ENCODE results near the gene UNC13A.

DNA sequence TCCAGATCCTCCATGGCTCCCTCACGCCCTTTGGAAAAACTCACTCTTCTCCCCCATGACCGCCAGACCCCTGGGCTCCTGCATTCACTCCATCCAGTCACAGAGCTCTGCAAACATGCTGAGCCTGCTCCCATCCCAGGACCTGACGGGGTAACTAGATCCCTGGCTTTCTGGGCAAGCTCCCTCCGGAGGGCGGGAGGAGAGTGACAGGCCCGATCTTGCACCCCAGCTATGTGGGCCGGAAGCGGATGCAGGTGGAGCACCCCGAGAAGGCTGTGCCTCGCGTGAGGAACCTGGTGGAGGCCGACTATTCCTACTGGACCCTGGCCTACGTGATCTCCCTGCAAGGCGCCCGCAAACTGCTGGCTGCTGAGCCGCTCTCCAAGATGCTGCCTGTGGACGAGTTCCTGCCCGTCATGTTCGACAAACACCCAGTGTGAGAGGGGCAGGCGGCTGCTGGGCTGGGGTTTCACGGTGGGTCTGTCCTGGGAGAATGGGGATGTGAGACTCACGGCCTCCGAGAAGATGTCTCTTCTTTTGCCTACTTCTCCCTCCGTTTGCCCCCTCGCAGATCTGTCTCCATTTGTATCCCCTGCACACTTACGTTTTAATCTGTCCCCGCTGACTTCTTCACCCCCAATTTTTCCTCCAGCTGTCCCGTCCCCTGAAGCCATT lies 107.5 kb downstream of the UNC13A start:
- TF ChIP-seq OSR1 (CRISPR knock-in tag; IDR thresholded peaks at IDR 0.05) (no peak), TCF4 (CRISPR knock-in tag; IDR thresholded peaks at IDR 0.05; ENCODE audit: borderline replicate concordance) (no peak), ARNTL (CRISPR knock-in tag; IDR thresholded peaks at IDR 0.05; ENCODE audit: borderline replicate concordance, low read depth) (no peak), ZFP3 (CRISPR knock-in tag; IDR thresholded peaks at IDR 0.05) (no peak), ESRRG (CRISPR knock-in tag; IDR thresholded peaks at IDR 0.05) (no peak), ZC3H10 (CRISPR knock-in tag; IDR thresholded peaks at IDR 0.05) (no peak), RARB (CRISPR knock-in tag; IDR thresholded peaks at IDR 0.05) (no peak), ZFP30 (CRISPR knock-in tag; IDR thresholded peaks at IDR 0.05) (no peak), ZNF70 (CRISPR knock-in tag; IDR thresholded peaks at IDR 0.05) (no peak)
- TF ChIP-seq, protein P1, sequence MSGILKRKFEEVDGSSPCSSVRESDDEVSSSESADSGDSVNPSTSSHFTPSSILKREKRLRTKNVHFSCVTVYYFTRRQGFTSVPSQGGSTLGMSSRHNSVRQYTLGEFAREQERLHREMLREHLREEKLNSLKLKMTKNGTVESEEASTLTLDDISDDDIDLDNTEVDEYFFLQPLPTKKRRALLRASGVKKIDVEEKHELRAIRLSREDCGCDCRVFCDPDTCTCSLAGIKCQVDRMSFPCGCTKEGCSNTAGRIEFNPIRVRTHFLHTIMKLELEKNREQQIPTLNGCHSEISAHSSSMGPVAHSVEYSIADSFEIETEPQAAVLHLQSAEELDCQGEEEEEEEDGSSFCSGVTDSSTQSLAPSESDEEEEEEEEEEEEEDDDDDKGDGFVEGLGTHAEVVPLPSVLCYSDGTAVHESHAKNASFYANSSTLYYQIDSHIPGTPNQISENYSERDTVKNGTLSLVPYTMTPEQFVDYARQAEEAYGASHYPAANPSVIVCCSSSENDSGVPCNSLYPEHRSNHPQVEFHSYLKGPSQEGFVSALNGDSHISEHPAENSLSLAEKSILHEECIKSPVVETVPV (CRISPR knock-in tag; IDR thresholded peaks at IDR 0.05) = no peak
- TF ChIP-seq, protein P2, sequence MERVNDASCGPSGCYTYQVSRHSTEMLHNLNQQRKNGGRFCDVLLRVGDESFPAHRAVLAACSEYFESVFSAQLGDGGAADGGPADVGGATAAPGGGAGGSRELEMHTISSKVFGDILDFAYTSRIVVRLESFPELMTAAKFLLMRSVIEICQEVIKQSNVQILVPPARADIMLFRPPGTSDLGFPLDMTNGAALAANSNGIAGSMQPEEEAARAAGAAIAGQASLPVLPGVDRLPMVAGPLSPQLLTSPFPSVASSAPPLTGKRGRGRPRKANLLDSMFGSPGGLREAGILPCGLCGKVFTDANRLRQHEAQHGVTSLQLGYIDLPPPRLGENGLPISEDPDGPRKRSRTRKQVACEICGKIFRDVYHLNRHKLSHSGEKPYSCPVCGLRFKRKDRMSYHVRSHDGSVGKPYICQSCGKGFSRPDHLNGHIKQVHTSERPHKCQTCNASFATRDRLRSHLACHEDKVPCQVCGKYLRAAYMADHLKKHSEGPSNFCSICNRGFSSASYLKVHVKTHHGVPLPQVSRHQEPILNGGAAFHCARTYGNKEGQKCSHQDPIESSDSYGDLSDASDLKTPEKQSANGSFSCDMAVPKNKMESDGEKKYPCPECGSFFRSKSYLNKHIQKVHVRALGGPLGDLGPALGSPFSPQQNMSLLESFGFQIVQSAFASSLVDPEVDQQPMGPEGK (CRISPR knock-in tag; IDR thresholded peaks at IDR 0.05; ENCODE audit: borderline replicate concordance) = no peak
- TF ChIP-seq, protein P3, sequence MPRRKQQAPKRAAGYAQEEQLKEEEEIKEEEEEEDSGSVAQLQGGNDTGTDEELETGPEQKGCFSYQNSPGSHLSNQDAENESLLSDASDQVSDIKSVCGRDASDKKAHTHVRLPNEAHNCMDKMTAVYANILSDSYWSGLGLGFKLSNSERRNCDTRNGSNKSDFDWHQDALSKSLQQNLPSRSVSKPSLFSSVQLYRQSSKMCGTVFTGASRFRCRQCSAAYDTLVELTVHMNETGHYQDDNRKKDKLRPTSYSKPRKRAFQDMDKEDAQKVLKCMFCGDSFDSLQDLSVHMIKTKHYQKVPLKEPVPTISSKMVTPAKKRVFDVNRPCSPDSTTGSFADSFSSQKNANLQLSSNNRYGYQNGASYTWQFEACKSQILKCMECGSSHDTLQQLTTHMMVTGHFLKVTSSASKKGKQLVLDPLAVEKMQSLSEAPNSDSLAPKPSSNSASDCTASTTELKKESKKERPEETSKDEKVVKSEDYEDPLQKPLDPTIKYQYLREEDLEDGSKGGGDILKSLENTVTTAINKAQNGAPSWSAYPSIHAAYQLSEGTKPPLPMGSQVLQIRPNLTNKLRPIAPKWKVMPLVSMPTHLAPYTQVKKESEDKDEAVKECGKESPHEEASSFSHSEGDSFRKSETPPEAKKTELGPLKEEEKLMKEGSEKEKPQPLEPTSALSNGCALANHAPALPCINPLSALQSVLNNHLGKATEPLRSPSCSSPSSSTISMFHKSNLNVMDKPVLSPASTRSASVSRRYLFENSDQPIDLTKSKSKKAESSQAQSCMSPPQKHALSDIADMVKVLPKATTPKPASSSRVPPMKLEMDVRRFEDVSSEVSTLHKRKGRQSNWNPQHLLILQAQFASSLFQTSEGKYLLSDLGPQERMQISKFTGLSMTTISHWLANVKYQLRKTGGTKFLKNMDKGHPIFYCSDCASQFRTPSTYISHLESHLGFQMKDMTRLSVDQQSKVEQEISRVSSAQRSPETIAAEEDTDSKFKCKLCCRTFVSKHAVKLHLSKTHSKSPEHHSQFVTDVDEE (CRISPR knock-in tag; IDR thresholded peaks at IDR 0.05) = no peak
- TF ChIP-seq, protein P4, sequence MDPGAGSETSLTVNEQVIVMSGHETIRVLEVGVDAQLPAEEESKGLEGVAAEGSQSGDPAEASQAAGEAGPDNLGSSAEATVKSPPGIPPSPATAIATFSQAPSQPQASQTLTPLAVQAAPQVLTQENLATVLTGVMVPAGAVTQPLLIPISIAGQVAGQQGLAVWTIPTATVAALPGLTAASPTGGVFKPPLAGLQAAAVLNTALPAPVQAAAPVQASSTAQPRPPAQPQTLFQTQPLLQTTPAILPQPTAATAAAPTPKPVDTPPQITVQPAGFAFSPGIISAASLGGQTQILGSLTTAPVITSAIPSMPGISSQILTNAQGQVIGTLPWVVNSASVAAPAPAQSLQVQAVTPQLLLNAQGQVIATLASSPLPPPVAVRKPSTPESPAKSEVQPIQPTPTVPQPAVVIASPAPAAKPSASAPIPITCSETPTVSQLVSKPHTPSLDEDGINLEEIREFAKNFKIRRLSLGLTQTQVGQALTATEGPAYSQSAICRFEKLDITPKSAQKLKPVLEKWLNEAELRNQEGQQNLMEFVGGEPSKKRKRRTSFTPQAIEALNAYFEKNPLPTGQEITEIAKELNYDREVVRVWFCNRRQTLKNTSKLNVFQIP (CRISPR knock-in tag; IDR thresholded peaks at IDR 0.05; ENCODE audit: borderline replicate concordance, low read depth) = no peak
- TF ChIP-seq, protein P5, sequence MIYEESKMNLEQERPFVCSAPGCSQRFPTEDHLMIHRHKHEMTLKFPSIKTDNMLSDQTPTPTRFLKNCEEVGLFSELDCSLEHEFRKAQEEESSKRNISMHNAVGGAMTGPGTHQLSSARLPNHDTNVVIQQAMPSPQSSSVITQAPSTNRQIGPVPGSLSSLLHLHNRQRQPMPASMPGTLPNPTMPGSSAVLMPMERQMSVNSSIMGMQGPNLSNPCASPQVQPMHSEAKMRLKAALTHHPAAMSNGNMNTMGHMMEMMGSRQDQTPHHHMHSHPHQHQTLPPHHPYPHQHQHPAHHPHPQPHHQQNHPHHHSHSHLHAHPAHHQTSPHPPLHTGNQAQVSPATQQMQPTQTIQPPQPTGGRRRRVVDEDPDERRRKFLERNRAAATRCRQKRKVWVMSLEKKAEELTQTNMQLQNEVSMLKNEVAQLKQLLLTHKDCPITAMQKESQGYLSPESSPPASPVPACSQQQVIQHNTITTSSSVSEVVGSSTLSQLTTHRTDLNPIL (CRISPR knock-in tag; IDR thresholded peaks at IDR 0.05; ENCODE audit: low read depth) = no peak
